ENCODE results near the gene ABCB11.

The ABCB11 gene

GRCh38 chr2:168926621-168927386 is 104.3 kb downstream of the ABCB11 start:
- TF ChIP-seq GATA3 (IDR thresholded peaks at IDR 0.05; ENCODE audit: low read depth, low read length) (no peak), GATA2 (IDR thresholded peaks at IDR 0.05; ENCODE audit: low read depth, low read length) (no peak)

- TF ChIP-seq GATA3 (IDR thresholded peaks at IDR 0.05; ENCODE audit: low read depth, low read length): no peak
- TF ChIP-seq GATA2 (IDR thresholded peaks at IDR 0.05; ENCODE audit: low read depth, low read length): no peak
These were observed 110.5 kb downstream of the ABCB11 start for GRCh38 chr2:168920504-168921157.

DNA sequence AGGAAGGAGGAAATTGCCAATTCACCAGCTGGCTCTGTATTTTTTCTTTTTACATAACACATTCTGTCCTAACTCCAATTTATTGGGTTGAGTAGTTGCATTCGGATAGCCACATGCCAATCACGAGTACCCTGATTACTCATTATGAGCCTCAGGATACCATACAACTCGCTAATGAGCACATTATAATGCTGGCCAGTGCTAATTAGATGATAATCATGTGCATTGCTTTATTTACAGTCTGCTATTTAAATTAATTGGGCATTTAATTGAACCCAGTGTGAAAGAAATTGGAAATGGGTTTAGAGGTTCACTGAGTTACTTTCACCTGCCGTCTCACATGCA is 114.8 kb downstream of the ABCB11 start:
- TF ChIP-seq GATA2 (IDR thresholded peaks at IDR 0.05; ENCODE audit: low read depth, low read length) (no peak), GATA3 (IDR thresholded peaks at IDR 0.05; ENCODE audit: low read depth, low read length) (no peak)

GRCh38 chr2:168915441-168916330 is 115.4 kb downstream of the ABCB11 start:
- TF ChIP-seq GATA3 (IDR thresholded peaks at IDR 0.05; ENCODE audit: low read depth, low read length): no peak
- no peak for TF ChIP-seq GATA2 (IDR thresholded peaks at IDR 0.05; ENCODE audit: low read depth, low read length)

DNA sequence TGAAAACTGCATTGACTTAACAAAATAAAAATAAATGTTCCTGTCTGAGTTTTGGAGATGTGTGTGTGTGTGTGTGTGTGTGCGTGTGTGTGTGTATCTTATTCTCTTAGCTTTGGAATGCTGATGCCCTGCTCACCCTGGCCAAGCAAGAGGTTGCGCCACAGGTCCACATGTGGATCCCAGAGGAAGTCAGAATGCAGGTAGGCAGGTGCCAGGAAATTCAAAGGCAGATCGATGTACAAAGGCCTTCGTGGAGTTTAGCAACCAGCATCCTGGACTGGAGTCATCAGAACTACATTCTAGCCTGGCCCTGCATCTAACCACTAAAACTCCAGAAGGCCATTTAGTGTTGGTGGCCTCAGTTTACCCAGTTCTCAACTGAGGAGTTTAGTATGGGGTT is 117.6 kb downstream of the ABCB11 start:
- TF ChIP-seq GATA2 (IDR thresholded peaks at IDR 0.05; ENCODE audit: low read depth, low read length) (no peak), GATA3 (IDR thresholded peaks at IDR 0.05; ENCODE audit: low read depth, low read length) (no peak)

GRCh38 chr2:168912901-168913369 is 118.2 kb downstream of the ABCB11 start:
- TF ChIP-seq GATA3 (IDR thresholded peaks at IDR 0.05; ENCODE audit: low read depth, low read length): no peak
- TF ChIP-seq GATA2 (IDR thresholded peaks at IDR 0.05; ENCODE audit: low read depth, low read length): no peak

DNA sequence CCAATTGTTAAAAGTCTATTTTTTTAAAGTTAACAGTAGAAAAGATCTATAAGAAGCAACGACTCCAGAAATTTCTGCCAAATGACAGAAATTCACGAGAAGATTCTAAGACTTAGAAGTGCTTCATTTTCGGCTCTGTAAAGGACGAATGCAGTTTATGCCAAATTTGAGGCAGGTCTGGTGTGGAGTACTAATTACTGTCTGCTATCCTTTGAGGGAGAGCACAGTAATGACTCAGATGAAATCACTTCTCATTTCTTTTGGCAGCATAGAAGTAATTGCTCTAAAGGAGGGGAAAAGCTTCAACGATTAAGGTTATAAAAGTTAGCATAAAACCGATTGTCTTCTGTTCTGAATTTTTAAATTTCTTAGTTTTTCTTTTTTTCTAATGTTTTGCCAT is 118.7 kb downstream of the ABCB11 start:
- no peak for TF ChIP-seq GATA2 (IDR thresholded peaks at IDR 0.05; ENCODE audit: low read depth, low read length)
- TF ChIP-seq GATA3 (IDR thresholded peaks at IDR 0.05; ENCODE audit: low read depth, low read length): no peak

DNA sequence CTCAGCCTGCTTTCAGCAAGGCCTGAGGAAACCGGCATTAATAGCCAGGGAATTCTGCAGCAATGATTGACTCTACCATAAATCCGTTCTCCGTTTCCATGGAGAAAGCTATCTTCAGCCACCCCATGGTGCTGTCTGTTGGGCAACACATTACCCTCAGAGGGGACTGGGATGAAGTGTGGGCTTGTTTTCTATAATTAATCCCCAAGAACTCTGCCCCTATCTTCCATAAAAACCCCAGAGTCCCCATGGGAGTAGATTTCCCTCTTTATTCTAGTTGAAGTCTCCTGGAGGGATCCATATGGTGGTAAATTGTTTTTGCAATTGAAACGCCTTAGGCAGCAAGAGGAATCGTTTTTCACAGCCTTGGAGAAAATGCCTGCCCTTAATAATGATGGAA is 120.8 kb downstream of the ABCB11 start:
- TF ChIP-seq GATA3 (IDR thresholded peaks at IDR 0.05; ENCODE audit: low read depth, low read length) (no peak), GATA2 (IDR thresholded peaks at IDR 0.05; ENCODE audit: low read depth, low read length) (no peak)

DNA sequence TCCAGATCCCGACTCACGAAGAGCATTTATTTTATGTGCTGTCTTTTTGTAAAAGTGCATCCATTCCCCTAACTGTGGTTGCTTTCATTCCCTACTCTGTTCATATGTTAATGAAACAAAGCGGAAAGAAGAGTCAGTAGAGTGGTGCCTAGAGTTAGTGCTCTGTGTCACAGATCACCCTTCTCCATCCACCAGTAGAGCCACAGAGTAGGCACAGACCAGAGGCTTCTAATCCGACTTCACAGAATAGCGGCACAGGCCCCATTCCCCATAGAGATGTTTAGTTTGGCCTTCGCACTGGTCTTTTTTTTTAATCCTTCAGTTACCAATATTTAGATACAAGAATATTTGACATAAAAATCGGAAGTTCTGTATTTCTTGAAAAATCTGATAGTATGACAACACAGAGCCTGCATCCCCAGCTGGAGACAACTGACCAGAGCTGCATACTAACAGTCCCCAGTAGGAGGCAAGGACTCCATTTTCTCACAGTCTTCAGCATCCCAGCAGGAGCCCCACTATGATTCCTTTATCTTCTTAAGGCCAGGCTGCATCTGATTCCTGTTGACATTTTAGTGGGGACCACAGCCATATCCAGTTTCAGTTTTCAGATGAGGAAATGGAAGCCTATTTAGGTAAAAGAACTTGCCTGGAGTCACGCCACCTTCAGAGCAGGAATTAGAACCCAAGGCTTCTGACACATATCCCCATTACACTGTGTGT is 123.0 kb downstream of the ABCB11 start:
- TF ChIP-seq GATA3 (IDR thresholded peaks at IDR 0.05; ENCODE audit: low read depth, low read length) (no peak), GATA2 (IDR thresholded peaks at IDR 0.05; ENCODE audit: low read depth, low read length) (no peak)

DNA sequence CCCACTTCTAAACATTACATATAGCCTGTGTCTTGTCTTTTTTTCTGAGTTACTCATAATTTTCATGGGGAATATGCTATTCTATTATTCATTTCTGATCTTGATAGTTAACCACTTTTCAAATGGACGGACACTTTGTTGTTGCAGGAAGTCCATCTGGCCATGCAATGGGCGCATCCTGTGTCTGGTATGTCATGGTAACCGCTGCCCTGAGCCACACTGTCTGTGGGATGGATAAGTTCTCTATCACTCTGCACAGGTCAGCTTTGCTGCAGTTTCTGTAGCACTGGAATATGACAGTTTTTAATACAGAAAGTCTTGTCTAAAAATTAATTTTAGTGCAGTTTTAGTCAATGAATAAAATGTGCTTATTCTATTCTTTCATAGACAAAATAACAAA is 126.8 kb downstream of the ABCB11 start:
- no peak for TF ChIP-seq GATA2 (IDR thresholded peaks at IDR 0.05; ENCODE audit: low read depth, low read length)
- TF ChIP-seq GATA3 (IDR thresholded peaks at IDR 0.05; ENCODE audit: low read depth, low read length): no peak

DNA sequence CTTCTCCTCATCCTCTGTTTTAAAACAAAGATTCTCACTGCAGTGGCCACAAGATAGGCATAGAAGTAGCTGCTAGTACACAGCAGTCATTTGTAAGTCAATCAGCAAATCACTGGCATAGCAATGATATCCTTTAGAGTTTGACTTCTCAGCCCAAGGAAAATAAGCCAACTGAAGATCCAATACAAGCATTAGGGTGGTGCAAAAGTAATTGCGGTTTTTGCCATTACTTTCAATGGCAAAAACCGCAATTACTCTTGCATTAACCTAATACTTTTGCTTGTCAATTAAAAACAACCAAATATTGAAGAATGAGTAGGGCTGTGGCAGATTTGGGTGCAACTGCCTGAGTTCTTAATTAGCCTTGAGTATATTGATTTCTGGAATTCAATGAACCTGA is 127.2 kb downstream of the ABCB11 start:
- TF ChIP-seq GATA3 (IDR thresholded peaks at IDR 0.05; ENCODE audit: low read depth, low read length) (no peak), GATA2 (IDR thresholded peaks at IDR 0.05; ENCODE audit: low read depth, low read length) (no peak)

DNA sequence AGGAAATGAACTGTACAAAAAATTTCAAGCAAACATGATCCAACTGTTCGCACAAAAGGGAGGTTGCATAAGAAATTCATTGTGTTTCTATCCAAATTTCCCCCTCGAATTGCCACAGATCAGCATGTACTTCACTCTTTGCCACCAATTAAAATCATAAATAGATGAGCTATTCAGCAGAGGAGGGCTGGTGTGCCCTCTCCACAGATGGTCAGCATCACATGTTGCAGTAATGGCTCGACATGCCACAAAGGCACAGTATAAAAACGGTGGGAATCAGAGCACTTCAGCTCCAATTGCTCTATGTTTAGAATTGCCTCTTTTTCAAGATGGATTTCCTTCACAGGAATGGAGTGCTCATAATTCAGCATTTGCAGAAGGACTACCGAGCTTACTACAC is 130.1 kb downstream of the ABCB11 start, which contains the start of gene G6PC2:
G6PC2 (plus strand) TSS at position 289 of the 400 bp plus-strand sequence; CDS start at position 330, 41 bp downstream.
- TF ChIP-seq GATA3 (IDR thresholded peaks at IDR 0.05; ENCODE audit: low read depth, low read length) (no peak), GATA2 (IDR thresholded peaks at IDR 0.05; ENCODE audit: low read depth, low read length) (no peak)

DNA sequence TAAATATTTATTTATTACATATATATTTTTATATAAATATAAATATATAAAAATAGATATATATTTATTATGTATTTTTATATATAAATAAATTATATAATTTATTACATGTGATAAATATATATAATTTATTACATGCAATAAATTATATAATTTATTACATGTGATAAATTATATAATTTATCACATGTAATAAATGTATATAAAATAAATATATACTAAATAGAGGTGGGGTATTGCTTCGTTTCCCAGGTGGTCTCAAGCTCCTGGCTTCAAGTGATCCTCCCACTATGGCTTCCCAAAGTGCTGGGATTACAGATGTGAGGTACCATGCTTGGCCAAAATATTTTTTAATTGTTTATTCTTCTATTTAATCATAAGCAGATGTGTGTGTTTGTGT is 133.7 kb downstream of the ABCB11 start:
- no peak for TF ChIP-seq GATA3 (IDR thresholded peaks at IDR 0.05; ENCODE audit: low read depth, low read length)
- TF ChIP-seq GATA2 (IDR thresholded peaks at IDR 0.05; ENCODE audit: low read depth, low read length): no peak

Data from SH-SY5Y (cell line).